Nephron (organoid): ENCODE results near the gene NEURL1.

ENCODE experiments used
- H3K27ac Mint-ChIP-seq, 3 experiments: 2 replicates each; pipeline ENCODE4 v1.8.0; 2020; ENCODE audit warnings: mixed read lengths in 3 of 3, mild to moderate bottlenecking in 2 of 3, moderate library complexity in 1 of 3
- H3K27me3 Mint-ChIP-seq: 2 replicates; pipeline ENCODE4 v1.8.0; 2021; ENCODE audit warnings: low read depth, mild to moderate bottlenecking, moderate library complexity, mixed read lengths
- H3K36me3 Mint-ChIP-seq: 2 replicates; pipeline ENCODE4 v1.8.0; 2020; ENCODE audit warnings: low read depth, mixed read lengths
- H3K4me1 Mint-ChIP-seq: 2 replicates; pipeline ENCODE4 v1.8.0; 2020; ENCODE audit warnings: mixed read lengths
- H3K4me3 Mint-ChIP-seq, 3 experiments: 2 replicates each; pipeline ENCODE4 v1.8.0; 2020; ENCODE audit warnings: mild to moderate bottlenecking in 3 of 3, mixed read lengths in 3 of 3, moderate library complexity in 2 of 3
- H3K9me3 Mint-ChIP-seq: 2 replicates; pipeline ENCODE4 v1.8.0; 2020; ENCODE audit warnings: mixed read lengths
- TF ChIP-seq, protein P1 (sequence below), 3 experiments: fragments of 200-600 bp; sonication (generic); IDR thresholded peaks; one replicate each; pipeline ENCODE4 v1.5.0; 2021; ENCODE audit warnings: antibody characterized with exemption in 3 of 3; ENCODE audit not compliant: unreplicated experiment in 3 of 3

NEURL1 gene

DNA sequence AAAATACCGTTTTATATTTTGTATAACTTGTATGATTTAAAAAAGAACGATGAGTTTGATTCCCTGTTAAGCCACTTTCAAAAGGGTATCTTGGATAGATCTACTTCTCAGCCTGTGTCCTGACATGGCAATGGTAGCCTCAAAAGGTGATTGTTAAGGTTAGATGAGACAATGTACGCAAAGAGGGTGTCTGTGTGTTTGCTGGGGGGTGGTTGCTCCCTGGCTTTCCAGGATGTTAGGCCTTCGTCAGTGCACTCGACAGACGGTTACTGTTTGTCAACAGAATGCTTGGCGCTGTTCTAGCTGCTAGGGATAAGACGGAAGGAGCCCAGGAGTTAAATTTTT lies 90.3 kb downstream of the NEURL1 start:
- H3K4me1 Mint-ChIP-seq, result peaks cover 48% of the 10 kb centered on the region
- TF ChIP-seq, protein P1, sequence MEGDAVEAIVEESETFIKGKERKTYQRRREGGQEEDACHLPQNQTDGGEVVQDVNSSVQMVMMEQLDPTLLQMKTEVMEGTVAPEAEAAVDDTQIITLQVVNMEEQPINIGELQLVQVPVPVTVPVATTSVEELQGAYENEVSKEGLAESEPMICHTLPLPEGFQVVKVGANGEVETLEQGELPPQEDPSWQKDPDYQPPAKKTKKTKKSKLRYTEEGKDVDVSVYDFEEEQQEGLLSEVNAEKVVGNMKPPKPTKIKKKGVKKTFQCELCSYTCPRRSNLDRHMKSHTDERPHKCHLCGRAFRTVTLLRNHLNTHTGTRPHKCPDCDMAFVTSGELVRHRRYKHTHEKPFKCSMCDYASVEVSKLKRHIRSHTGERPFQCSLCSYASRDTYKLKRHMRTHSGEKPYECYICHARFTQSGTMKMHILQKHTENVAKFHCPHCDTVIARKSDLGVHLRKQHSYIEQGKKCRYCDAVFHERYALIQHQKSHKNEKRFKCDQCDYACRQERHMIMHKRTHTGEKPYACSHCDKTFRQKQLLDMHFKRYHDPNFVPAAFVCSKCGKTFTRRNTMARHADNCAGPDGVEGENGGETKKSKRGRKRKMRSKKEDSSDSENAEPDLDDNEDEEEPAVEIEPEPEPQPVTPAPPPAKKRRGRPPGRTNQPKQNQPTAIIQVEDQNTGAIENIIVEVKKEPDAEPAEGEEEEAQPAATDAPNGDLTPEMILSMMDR (IDR thresholded peaks at IDR 0.05; ENCODE audit: unreplicated experiment in 3 of 3), result no peak
- H3K27me3 Mint-ChIP-seq, result peaks cover 11% of the 10 kb centered on the region
- H3K4me3 Mint-ChIP-seq, result no peak overlapping the region
- peaks cover 30% of the 10 kb centered on the region for H3K36me3 Mint-ChIP-seq
- H3K27ac Mint-ChIP-seq, result peak overlapping the region in 1 of 3 experiments; percentile 24
- H3K9me3 Mint-ChIP-seq, result peaks cover 11% of the 10 kb centered on the region

DNA sequence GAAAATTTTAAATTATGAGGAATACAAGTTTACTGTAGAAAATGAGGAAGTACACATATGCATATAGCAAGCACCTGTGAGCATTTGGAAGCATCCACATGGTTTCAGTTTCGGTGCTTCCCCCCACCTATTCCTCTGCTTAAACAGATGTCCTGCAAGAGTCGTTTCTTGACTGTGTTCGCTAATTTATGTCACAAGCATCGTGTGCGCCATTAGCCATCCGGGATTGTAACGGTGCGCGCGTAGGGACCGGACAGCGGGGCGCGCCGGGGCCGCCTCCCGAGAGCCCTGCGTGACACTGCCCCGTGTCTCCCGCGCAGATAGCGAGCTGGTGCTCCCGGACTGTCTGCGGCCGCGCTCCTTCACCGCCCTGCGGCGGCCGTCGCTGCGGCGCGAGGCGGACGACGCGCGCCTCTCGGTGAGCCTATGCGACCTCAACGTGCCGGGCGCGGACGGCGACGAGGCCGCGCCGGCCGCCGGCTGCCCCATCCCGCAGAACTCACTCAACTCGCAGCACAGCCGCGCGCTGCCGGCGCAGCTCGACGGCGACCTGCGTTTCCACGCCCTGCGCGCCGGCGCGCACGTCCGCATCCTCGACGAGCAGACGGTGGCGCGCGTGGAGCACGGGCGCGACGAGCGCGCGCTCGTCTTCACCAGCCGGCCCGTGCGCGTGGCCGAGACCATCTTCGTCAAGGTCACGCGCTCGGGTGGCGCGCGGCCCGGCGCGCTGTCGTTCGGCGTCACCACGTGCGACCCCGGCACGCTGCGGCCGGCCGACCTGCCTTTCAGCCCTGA lies 90.9 kb downstream of the NEURL1 start:
- H3K4me1 Mint-ChIP-seq, result peaks cover 42% of the 10 kb centered on the region
- H3K36me3 Mint-ChIP-seq, result peaks cover 33% of the 10 kb centered on the region
- H3K9me3 Mint-ChIP-seq, result peaks cover 11% of the 10 kb centered on the region
- peaks cover 11% of the 10 kb centered on the region for H3K27me3 Mint-ChIP-seq
- no peak overlapping the region for H3K4me3 Mint-ChIP-seq
- TF ChIP-seq, protein P1 (IDR thresholded peaks at IDR 0.05; ENCODE audit: unreplicated experiment in 3 of 3), result no peak
- H3K27ac Mint-ChIP-seq, result no peak overlapping the region

DNA sequence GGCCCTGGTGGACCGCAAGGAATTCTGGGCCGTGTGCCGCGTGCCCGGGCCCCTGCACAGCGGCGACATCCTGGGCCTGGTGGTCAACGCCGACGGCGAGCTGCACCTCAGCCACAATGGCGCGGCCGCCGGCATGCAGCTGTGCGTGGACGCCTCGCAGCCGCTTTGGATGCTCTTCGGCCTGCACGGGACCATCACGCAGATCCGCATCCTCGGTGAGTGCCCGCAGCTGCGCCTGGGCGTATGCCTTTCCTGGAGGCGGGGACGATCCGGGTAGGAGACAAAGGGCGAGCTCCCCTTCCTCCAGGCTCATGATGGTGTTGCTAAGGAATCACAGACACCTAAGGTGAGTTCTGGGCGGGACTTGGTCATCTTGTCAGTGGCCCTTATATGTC lies 91.5 kb downstream of the NEURL1 start:
- Mint-ChIP-seq H3K27me3 (peaks cover 14% of the 10 kb centered on the region), H3K36me3 (peaks cover 33% of the 10 kb centered on the region), H3K4me1 (peaks cover 40% of the 10 kb centered on the region), H3K9me3 (peaks cover 11% of the 10 kb centered on the region), H3K27ac (no peak overlapping the region), H3K4me3 (no peak overlapping the region)
- TF ChIP-seq, protein P1 (IDR thresholded peaks at IDR 0.05; ENCODE audit: unreplicated experiment in 3 of 3), result no peak

DNA sequence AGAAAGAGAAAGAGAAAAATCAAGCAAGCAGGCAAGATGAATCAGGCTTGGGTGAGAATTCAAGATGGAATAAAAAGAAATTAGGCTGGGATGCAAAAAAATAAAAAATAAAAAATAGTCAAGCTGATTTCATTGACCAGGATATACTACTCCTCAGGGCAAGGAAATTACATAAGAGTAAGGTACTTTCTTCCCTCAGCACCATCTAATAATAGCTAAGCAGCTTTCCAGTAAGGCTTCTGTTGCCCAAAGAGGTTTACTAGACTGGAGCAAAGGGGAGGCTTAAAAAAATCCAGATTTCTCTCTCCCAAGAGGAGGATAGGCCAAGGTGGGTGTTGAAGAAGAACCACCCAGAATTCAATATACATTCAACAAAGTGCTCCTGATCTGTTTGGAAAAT lies 93.6 kb downstream of the NEURL1 start:
- Mint-ChIP-seq H3K4me1 (peaks cover 24% of the 10 kb centered on the region), H3K9me3 (peaks cover 11% of the 10 kb centered on the region), H3K27me3 (peaks cover 12% of the 10 kb centered on the region), H3K36me3 (peaks cover 33% of the 10 kb centered on the region), H3K4me3 (no peak overlapping the region), H3K27ac (no peak overlapping the region)
- TF ChIP-seq, protein P1 (IDR thresholded peaks at IDR 0.05; ENCODE audit: unreplicated experiment in 3 of 3), result no peak

DNA sequence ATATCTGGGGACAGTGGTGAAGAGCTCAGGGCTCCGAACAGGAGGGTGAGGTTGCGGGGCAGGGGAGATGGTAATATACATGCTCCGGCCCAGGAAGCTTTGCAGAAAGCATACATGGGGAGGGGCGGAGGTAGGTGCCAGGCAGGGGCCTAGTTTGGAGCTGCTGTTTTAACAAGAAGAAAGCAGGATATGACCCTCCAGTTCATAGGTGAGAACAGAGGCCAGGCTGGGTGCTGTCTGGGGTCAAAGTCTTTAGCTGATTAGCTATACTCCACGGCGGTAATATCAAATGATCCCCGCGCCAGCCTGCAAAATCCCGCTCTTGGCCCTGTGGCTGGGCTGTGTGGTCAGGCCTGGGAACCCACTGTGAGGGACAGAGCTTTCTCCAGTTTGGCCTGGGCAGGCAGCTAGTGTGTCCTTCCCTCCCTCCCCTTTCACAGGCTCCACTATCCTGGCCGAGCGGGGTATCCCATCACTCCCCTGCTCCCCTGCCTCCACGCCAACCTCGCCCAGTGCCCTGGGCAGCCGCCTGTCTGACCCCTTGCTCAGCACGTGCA lies 95.6 kb downstream of the NEURL1 start:
- TF ChIP-seq, protein P1 (IDR thresholded peaks at IDR 0.05; ENCODE audit: unreplicated experiment in 3 of 3), result no peak
- Mint-ChIP-seq H3K9me3 (peaks cover 11% of the 10 kb centered on the region), H3K4me3 (no peak overlapping the region), H3K27me3 (peaks cover 4% of the 10 kb centered on the region), H3K27ac (no peak overlapping the region), H3K36me3 (peaks cover 30% of the 10 kb centered on the region), H3K4me1 (peaks cover 13% of the 10 kb centered on the region)

DNA sequence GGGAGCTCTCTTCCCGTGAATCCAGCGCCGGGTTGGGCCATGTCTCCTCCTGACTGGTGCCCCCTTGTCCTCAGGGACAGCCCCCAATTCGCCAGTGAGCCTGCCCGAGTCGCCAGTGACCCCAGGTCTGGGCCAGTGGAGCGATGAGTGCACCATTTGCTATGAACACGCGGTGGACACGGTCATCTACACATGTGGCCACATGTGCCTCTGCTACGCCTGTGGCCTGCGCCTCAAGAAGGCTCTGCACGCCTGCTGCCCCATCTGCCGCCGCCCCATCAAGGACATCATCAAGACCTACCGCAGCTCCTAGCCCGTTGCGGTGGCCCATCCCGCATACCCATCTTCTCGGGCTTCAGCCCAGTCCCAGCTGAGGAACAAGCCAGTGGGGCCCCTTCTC lies 96.6 kb downstream of the NEURL1 start:
- no peak overlapping the region for H3K4me3 Mint-ChIP-seq
- H3K4me1 Mint-ChIP-seq, result peaks cover 18% of the 10 kb centered on the region
- peaks cover 11% of the 10 kb centered on the region for H3K9me3 Mint-ChIP-seq
- no peak overlapping the region for H3K27ac Mint-ChIP-seq
- H3K27me3 Mint-ChIP-seq, result peaks cover 4% of the 10 kb centered on the region
- TF ChIP-seq, protein P1 (IDR thresholded peaks at IDR 0.05; ENCODE audit: unreplicated experiment in 3 of 3), result no peak
- H3K36me3 Mint-ChIP-seq, result peaks cover 29% of the 10 kb centered on the region
